Sigmoid colon (tissue), 7 donors: ENCODE measurements around the gene NKX1-1. TPM values are rescaled to one million over a fixed set of nuclear protein-coding genes. Genes with fewer than 3 reads are reported as not detected.

ENCODE experiments used
- DNase-seq: peaks from one replicate; pipeline ENCODE4 v3.0.0-alpha.2; 2019
- H3K27ac ChIP-seq, 4 donors: fragments of 200-600 bp; sonication (generic); one replicate each; pipeline ENCODE4 v1.5.1; 2016 to 2019; ENCODE audit warnings: mild to moderate bottlenecking in 1 of 4
- H3K27me3 ChIP-seq, 3 donors: fragments of 200-600 bp; sonication (generic); one replicate each; pipeline ENCODE4 v1.5.1; 2019; ENCODE audit warnings: mild to moderate bottlenecking in 1 of 3
- H3K36me3 ChIP-seq, 4 donors: fragments of 200-600 bp; sonication (generic); one replicate each; pipeline ENCODE4 v1.5.1; 2016 to 2019
- H3K4me1 ChIP-seq, 4 donors: fragments of 200-600 bp; sonication (generic); one replicate each; pipeline ENCODE4 v1.5.1; 2017 to 2019
- H3K4me3 ChIP-seq, 4 donors: fragments of 200-600 bp; sonication (generic); one replicate each; pipeline ENCODE4 v1.5.1; 2017 to 2019; ENCODE audit warnings: mild to moderate bottlenecking in 2 of 4, moderate library complexity in 1 of 4
- H3K9me3 ChIP-seq, 4 donors: fragments of 200-600 bp in 3 of 4; sonication (generic) in 3 of 4; one replicate each; pipeline versions ENCODE4 v1.5.1 to v1.6.1; 2013 to 2019
- CTCF ChIP-seq, 4 experiments: fragments of 450-650 bp in 3 of 4; fragments of 200-600 bp in 1 of 4; IDR thresholded peaks; one replicate each; pipeline ENCODE4 v1.5.1; 2016 to 2019; ENCODE audit warnings: antibody characterized with exemption in 4 of 4, mild to moderate bottlenecking in 3 of 4, moderate library complexity in 2 of 4
- EP300 ChIP-seq, 4 donors: sonication (generic); formaldehyde crosslinking; IDR thresholded peaks; one replicate each; pipeline ENCODE4 v1.6.1; 2017; ENCODE audit warnings: antibody characterized with exemption in 4 of 4
- POLR2A ChIP-seq, 2 donors: fragments of 450-650 bp; IDR thresholded peaks; one replicate each; pipeline ENCODE4 v1.6.1; 2016; ENCODE audit warnings: antibody characterized with exemption in 2 of 2, mild to moderate bottlenecking in 2 of 2, moderate library complexity in 2 of 2
- POLR2AphosphoS5 ChIP-seq, 4 donors: sonication (generic); formaldehyde crosslinking; IDR thresholded peaks; one replicate each; pipeline ENCODE4 v1.6.1; 2017; ENCODE audit warnings: antibody characterized with exemption in 4 of 4
- WGBS, 2 donors: extraction: QIAGEN DNeasy Blood & Tissue Kit; methylation state at CpG; one replicate each; pipeline ENCODE4 v1.1.7; 2013; 5-methylcytosine and 5-hydroxymethylcytosine counted together
- intact Hi-C: fragments of 100-400 bp; cut with DNase I; formaldehyde crosslinking; loops from one replicate; pipeline ENCODE4 v1.15.1; 2023
- polyA plus RNA-seq, 3 donors: library from polyadenylated mRNA; stranded (reverse); fragments of 200-250 nt; gene quantifications; one replicate each; pipeline ENCODE4 v1.2.3, GENCODE V29; 2013
- total RNA-seq, 4 donors: library from RNA; depleted of rRNA; stranded (reverse); fragments of >200 nt; gene quantifications; one replicate each; pipeline ENCODE4 v1.1.0, GENCODE V29; 2016
- donor health status: healthy with polysubstance abuse.
- donor health status: Bipolar disorder and iron deficiency.
- donor health status: healthy.

Gene NKX1-1
- total and polyA plus RNA-seq, 7 donors: not detected

- intact Hi-C loops: no loop called here
- H3K27me3 ChIP-seq: no peaks in the 10 kb centered on the region
- no peak overlapping the region for H3K27ac ChIP-seq
- WGBS, 2 donors: 96% methylated on average over 28 of the region's 28 CpGs
- H3K4me1 ChIP-seq: no peaks in the 10 kb centered on the region
- peaks cover 3 to 73% (median 14%) of the 10 kb centered on the region in 4 donors for H3K36me3 ChIP-seq
- TF ChIP-seq EP300 (IDR thresholded peaks at IDR 0.05) (no peak), CTCF (IDR thresholded peaks at IDR 0.05) (no peak), POLR2AphosphoS5 (IDR thresholded peaks at IDR 0.05) (no peak), POLR2A (IDR thresholded peaks at IDR 0.05) (no peak)
- no peak overlapping the region for H3K4me3 ChIP-seq
- peak; percentile 26 for DNase-seq
- no peaks in the 10 kb centered on the region for H3K9me3 ChIP-seq
These were observed 34.8 kb downstream of the NKX1-1 start for GRCh38 chr4:1371176-1372165.

- no peaks in the 10 kb centered on the region for H3K9me3 ChIP-seq
- peaks cover 0 to 73% (median 10%) of the 10 kb centered on the region in 4 donors for H3K36me3 ChIP-seq
- no peaks in the 10 kb centered on the region for H3K4me1 ChIP-seq
- no peaks in the 10 kb centered on the region for H3K27me3 ChIP-seq
- no peak overlapping the region for H3K27ac ChIP-seq
- peak; percentile 44 for DNase-seq
- WGBS, 2 donors: 94 to 95% methylated on average over 29 of the region's 29 CpGs
- H3K4me3 ChIP-seq: no peak overlapping the region
- intact Hi-C loops: no loop called here
- no peak for TF ChIP-seq POLR2A (IDR thresholded peaks at IDR 0.05)
- TF ChIP-seq EP300 (IDR thresholded peaks at IDR 0.05): no peak
- TF ChIP-seq POLR2AphosphoS5 (IDR thresholded peaks at IDR 0.05): no peak
- no peak for TF ChIP-seq CTCF (IDR thresholded peaks at IDR 0.05)
These were observed 35.7 kb downstream of the NKX1-1 start for GRCh38 chr4:1370321-1371124.

- intact Hi-C loops: no loop called here
- H3K9me3 ChIP-seq: no peaks in the 10 kb centered on the region
- no peak overlapping the region for H3K27ac ChIP-seq
- 94% methylated on average over 22 of the region's 22 CpGs for WGBS, 2 donors
- no peak for DNase-seq
- peaks cover 0 to 63% (median 10%) of the 10 kb centered on the region in 4 donors for H3K36me3 ChIP-seq
- H3K4me3 ChIP-seq: no peak overlapping the region
- H3K4me1 ChIP-seq: no peaks in the 10 kb centered on the region
- TF ChIP-seq EP300 (IDR thresholded peaks at IDR 0.05) (no peak), CTCF (IDR thresholded peaks at IDR 0.05) (no peak), POLR2AphosphoS5 (IDR thresholded peaks at IDR 0.05) (no peak), POLR2A (IDR thresholded peaks at IDR 0.05) (no peak)
- H3K27me3 ChIP-seq: no peaks in the 10 kb centered on the region
These were observed 36.7 kb downstream of the NKX1-1 start for GRCh38 chr4:1369479-1370079.

GRCh38 chr4:1369091-1369450, 37.2 kb downstream of the NKX1-1 start:
- WGBS, 2 donors: 92 to 94% methylated on average over 18 of the region's 18 CpGs
- Histone ChIP-seq H3K9me3 (no peaks in the 10 kb centered on the region), H3K27me3 (no peaks in the 10 kb centered on the region), H3K27ac (no peak overlapping the region), H3K4me3 (no peak overlapping the region), H3K4me1 (no peaks in the 10 kb centered on the region), H3K36me3 (peaks cover 0 to 58% (median 10%) of the 10 kb centered on the region in 4 donors)
- intact Hi-C loops: no loop called here
- TF ChIP-seq EP300 (IDR thresholded peaks at IDR 0.05): no peak
- no peak for TF ChIP-seq POLR2A (IDR thresholded peaks at IDR 0.05)
- TF ChIP-seq POLR2AphosphoS5 (IDR thresholded peaks at IDR 0.05): no peak
- no peak for TF ChIP-seq CTCF (IDR thresholded peaks at IDR 0.05)
- DNase-seq: peak; percentile 49
